RWPE2 (cell line): ENCODE data around the gene LYPD8.

Experiments used
- ATAC-seq: fragments of 200-7000 bp; cut with Tn5 transposase; 3 replicates; pipeline ENCODE4 v1.9.1; 2021; ENCODE audit warnings: low read depth
- DNase-seq: peaks from one replicate; pipeline ENCODE4 v3.0.0-alpha.2; 2020; ENCODE audit warnings: low spot score
- H3K27ac ChIP-seq: fragments of 450-650 bp; 2 replicates; pipeline ENCODE4 v1.5.1; 2017; ENCODE audit warnings: mild to moderate bottlenecking; ENCODE audit not compliant: poor library complexity, severe bottlenecking
- H3K27me3 ChIP-seq: fragments of 250-450 bp; sonication (Bioruptor Pico); 2 replicates; pipeline ENCODE4 v1.5.1; 2021; ENCODE audit warnings: mild to moderate bottlenecking, moderate library complexity; ENCODE audit not compliant: insufficient read depth, poor library complexity, severe bottlenecking
- H3K36me3 ChIP-seq: fragments of 250-450 bp; sonication (Bioruptor Pico); 2 replicates; pipeline ENCODE4 v1.5.1; 2020; ENCODE audit warnings: low read depth, mild to moderate bottlenecking, moderate library complexity
- H3K4me1 ChIP-seq: fragments of 250-450 bp; sonication (Bioruptor Pico); 2 replicates; pipeline ENCODE4 v1.5.1; 2021; ENCODE audit warnings: mild to moderate bottlenecking, moderate library complexity; ENCODE audit not compliant: insufficient read depth, poor library complexity, severe bottlenecking
- H3K4me3 ChIP-seq: fragments of 250-450 bp; sonication (Bioruptor Pico); 2 replicates; pipeline ENCODE4 v1.5.1; 2021; ENCODE audit warnings: mild to moderate bottlenecking, moderate library complexity; ENCODE audit not compliant: severe bottlenecking
- H3K9me3 ChIP-seq: fragments of 250-450 bp; sonication (Bioruptor Pico); 2 replicates; pipeline ENCODE4 v1.5.1; 2021; ENCODE audit warnings: mild to moderate bottlenecking, moderate library complexity; ENCODE audit not compliant: severe bottlenecking
- CTCF ChIP-seq: fragments of 450-650 bp; IDR thresholded peaks from one replicate; pipeline ENCODE4 v1.5.1; 2017; ENCODE audit warnings: mild to moderate bottlenecking, moderate library complexity; ENCODE audit not compliant: poor library complexity, severe bottlenecking

The LYPD8 gene

GRCh38 chr1:248714248-248714647 is 41.3 kb downstream of the LYPD8 start:
- Histone ChIP-seq H3K4me3 (no peak overlapping the region), H3K4me1 (no peaks in the 10 kb centered on the region), H3K27me3 (no peaks in the 10 kb centered on the region), H3K36me3 (no peaks in the 10 kb centered on the region), H3K9me3 (peaks cover 8% of the 10 kb centered on the region), H3K27ac (no peak overlapping the region)
- no peak for ATAC-seq
- no peak for TF ChIP-seq CTCF
- DNase-seq, result no peak

- DNase-seq, result no peak
- Histone ChIP-seq H3K36me3 (no peaks in the 10 kb centered on the region), H3K27me3 (no peaks in the 10 kb centered on the region), H3K4me1 (no peaks in the 10 kb centered on the region), H3K9me3 (peaks cover 8% of the 10 kb centered on the region), H3K27ac (no peak overlapping the region), H3K4me3 (no peak overlapping the region)
- no peak for TF ChIP-seq CTCF
- ATAC-seq, result no peak
Measured at GRCh38 chr1:248710305-248710900, 45.2 kb downstream of the LYPD8 start.

- ATAC-seq, result no peak
- Histone ChIP-seq H3K4me1 (no peaks in the 10 kb centered on the region), H3K27me3 (no peaks in the 10 kb centered on the region), H3K9me3 (no peaks in the 10 kb centered on the region), H3K4me3 (no peak overlapping the region), H3K27ac (no peak overlapping the region), H3K36me3 (no peaks in the 10 kb centered on the region)
- no peak for TF ChIP-seq CTCF
- DNase-seq, result no peak
Measured at GRCh38 chr1:248704606-248705005, 51.0 kb downstream of the LYPD8 start.

- H3K27ac ChIP-seq, result no peak overlapping the region
- no peak for DNase-seq
Measured at GRCh38 chr1:248703674-248704073, 51.9 kb downstream of the LYPD8 start.

More at GRCh38 chr1:248703674-248704073, 51.9 kb downstream of the LYPD8 start:
- Histone ChIP-seq H3K36me3 (no peaks in the 10 kb centered on the region), H3K27me3 (no peaks in the 10 kb centered on the region), H3K4me3 (no peak overlapping the region), H3K4me1 (no peaks in the 10 kb centered on the region), H3K9me3 (no peaks in the 10 kb centered on the region)
- ATAC-seq, result no peak
- no peak for TF ChIP-seq CTCF
